ENCODE data around the gene MYH10.

MYH10 gene

DNA sequence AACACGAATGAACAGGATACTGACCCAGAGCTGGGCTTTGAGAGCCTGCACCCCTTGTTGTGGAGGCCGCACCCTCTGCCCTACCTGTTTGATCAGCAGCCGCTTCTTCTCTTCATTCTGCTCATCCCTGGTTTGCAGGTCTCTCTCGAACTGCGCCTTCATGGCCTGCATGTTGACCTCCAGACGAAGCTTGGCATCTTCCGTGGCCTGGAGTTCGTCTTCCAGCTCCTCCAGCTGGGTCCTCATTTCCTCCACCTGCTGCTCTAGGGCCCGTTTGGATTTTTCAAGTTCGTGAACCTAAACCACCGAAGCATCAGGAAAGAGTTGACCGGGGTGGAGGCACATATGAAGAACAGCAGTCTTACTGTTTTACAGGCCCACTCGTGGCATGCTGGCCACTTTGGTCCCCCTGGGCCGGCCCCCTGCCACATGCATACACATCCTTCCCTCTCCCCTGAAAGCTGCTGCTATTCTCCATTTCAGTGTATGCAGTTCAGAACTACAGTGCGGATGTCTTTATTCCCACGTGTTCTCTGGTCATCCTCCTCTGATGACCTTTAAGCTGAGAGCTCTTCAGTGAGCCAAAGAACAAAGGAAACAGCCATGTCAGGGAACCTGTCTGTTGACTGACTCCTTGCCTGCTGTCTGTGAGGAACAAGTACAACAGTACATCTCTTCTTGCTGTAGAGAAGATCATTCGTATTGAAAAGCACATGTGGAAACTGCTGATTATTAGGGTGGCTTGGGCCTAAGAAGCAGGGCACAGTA lies 140.1 kb downstream of the MYH10 start:
- DNase-seq: no peak

DNA sequence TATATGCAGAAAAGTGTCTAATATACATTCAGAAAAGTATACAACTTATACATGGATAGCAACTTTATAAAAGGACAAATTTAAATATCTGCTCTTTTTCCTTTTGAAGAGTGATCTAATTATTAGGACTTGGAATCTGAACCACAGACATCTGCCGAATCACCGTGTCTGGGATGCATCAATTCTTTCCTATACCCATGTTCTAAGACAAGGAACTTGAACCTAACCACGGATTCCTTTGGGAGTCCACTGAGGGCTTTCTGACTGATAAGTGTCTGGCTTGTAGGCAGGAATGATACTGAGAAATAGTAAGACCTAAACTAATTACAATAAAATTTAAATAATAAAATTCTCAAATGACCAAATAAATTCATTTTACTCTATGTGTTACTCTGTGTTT lies 140.7 kb downstream of the MYH10 start:
- no peak for DNase-seq

DNA sequence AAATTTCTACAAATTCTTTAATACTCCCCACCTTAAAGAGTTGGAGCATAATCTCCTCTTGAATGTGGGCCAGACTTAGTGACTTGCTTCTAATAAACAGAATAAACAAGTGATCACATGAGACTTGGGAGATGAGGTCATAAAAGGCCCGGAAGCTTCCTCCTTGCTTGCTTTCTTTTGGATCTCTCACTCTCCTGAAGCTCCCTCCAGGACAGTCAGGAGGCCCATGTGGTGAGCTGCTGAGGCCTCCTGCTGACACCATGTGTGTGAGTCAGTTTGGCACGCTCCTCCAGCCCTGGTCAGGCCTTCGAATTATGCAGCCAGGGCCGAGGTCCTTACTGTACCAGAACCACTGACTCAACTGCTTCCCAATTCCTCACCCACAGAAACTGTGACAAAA lies 141.6 kb downstream of the MYH10 start:
- no peak for DNase-seq

DNA sequence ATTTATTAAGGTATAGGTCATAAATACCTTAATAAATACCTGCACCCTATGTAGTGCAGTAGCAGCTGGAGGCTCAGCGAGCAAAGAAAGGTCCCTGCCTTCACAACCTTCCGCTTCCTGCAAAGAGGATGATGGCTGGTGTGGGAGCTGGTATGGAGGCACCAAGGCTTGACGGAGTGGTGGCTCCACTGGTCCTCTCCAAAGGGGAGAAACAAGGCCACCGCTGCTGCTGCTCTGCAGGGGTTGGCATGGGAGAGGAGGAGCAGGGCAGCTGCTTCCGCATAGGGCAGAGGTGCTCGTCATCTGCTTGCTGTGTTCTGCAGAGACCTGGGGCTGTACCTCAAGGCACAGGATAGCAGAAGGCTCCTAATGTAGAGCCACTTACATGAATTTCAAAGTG lies 142.0 kb downstream of the MYH10 start:
- no peak for DNase-seq

DNA sequence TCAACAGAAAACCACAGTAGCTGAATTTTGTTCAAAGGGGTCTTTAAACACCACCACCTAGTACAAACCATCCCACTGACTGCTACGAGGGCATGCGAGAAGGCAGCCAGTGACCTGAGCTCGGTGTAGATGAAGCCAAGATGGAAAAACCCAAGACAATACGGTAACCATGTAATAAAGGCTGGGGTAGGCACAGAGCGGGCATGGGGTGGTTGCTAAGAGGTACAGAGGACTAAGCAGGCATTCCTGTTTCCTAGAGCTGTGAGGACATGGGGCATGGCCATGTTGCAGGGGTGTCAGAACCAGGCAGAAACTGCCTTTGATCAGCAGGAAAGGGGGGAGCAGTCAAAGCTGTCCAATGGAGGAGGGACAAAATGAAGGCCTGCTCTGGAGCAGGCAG lies 142.8 kb downstream of the MYH10 start:
- DNase-seq: no peak

DNA sequence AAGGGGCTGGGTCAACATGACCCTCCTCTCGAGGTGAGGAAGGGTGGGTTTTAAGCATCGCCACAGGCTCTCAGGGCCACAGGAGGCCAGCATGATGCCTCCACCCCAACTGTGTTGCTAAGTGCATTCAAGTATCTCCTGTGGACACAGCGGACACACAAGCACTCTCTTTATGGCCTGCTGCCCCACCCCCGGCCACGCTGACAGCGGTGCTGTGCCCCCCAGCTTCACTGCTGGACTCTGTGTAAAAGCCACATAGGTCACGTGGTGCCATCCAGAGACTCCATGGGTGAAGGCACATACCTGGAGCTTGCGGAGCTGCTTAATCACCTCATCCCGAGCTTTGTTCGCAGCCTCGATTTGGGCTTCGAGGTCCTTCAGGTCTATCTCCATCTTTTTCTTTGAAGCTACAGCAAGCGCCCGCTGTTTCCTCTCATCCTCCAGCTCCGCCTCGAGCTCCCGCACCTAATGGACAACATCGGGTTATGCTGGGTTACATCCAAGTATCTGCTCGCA lies 143.3 kb downstream of the MYH10 start:
- no peak for DNase-seq

DNA sequence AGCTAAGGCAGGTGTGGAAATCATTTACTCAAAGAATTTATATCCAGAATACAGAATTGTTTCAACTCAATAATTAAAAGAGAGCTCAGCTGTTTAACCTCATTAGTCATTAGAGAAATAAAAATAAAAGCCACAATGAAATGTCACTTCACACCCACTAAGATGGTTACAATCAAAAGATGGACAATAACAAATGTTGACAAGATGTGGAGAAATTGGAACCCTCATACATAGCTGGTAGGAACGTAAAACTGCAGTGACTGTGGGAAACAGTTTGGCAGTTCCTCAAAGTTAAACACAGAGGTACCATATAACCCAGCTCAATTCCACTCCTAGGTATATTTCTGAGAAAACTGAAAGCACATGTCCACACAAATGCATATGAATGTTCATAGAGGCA lies 145.0 kb downstream of the MYH10 start:
- DNase-seq: no peak

DNA sequence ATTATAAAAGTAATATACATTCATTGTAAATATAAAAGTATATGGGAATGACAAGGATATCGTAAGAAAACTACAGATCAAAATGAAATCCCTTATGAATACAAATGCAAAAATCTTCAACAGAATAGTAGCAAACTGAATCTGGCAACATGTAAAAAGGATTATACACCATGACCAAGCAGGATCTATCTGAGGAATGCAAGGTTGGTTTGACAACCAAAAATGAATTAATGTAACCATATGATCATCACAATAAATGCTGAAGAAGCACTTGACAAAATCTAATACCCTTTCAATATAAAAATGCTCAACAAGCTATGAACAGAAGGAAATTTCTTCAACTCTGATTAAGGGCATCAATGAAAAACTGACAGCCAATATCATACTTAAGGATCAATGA lies 146.1 kb downstream of the MYH10 start:
- DNase-seq: no peak

DNA sequence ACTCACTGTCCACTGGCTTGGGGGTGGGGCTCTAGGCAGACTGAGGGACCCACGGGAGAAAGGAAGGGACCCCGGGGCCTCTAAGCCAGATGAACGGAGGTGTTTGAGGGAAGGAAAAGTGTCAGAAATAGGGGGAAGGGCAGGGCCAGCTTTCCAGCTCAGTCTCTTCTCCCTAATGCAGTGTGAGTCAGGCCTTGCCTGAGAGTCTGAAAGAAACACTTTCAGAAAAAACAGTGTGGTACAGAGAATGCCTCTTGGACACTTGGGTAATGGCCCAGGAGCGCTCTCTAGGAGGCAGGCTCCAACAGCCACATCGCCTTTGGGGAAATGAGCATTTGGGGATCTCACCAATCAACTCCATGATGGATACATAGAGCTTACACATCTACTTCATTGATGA lies 148.0 kb downstream of the MYH10 start:
- no peak for DNase-seq

DNA sequence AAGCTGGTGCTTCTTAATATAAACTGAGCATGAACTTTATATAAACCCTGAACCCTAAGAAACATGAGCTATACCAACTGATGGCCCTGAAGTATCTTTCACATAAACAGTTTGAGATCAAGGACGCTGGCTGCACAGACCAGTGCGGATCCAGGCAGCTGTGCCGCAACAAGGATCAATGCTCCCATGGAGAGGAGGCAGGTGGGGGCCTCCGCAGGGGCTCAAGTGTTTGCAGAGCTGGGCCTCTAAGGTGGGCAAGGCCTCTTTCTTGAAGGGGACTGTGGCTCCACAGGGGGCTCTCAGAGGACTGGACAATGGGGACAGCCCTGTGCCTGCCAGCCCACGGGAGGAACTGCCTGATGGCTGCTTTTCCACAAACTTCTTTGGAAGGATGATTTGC lies 148.8 kb downstream of the MYH10 start:
- no peak for DNase-seq

DNA sequence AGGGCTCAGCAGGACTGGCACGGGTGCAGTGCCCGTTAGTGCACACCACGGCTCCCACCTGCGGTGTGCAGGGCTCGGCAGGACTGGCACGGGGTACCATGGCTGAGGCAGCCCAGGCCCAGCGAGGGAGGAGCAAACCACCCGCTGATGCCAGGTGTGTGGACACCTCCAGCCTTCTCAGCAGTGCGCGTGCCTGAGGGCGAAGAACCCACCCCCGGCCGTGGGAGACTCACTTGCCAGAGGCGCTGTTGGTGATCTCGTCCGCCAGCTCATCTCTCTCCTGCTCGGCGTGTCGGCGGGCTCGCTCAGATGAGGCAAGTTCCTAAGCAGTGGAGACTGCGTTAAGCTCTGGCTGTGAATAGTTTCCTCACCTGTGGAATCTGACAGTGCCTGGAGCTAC lies 149.4 kb downstream of the MYH10 start:
- DNase-seq: no peak

DNA sequence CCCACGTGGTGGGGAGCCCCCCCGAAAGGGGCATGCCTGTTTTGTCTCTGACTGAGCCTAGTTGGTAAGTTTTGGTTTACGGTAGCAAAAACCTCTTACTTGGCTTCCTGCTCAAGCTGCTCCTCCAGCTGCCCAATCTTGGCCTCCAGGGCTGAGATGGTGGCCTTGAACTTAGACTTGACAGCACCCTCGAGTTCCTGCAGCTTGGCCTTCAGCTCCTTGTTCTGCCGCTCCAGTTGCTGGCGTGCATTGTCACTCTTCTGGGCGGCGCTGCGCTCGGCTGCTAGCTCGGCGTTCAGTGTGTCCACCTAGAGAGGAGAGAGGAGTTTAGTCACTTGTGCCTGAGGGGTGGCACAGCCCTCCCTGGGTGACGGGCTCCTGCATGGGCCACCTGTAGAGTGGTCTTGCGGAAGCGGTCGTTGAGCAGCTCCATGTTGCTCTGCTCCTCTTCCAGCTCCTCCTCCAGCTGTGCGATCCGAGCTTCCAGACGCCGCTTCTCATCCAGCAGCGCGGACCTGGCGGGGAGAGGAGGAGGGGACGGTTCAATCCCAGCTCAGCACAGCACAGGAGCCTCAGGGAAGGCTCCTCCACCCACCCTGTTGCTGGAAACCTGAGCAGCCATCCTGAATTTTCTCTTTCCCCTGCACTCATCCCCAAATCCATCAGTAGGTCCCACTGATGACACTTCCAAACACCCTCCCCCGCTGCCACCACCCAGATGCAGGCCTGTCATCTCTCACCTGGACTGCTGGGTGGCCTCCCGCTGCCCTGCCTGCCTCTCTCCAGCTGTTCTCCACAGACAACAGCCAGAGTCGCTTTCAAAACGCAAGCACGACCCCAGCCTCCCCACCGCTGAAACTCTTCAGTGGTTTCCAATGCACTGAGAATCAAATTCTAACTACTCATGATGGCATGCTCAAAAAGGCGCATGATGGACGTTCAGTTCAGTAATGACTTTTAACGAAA lies 150.2 kb downstream of the MYH10 start:
- no peak for DNase-seq

DNA sequence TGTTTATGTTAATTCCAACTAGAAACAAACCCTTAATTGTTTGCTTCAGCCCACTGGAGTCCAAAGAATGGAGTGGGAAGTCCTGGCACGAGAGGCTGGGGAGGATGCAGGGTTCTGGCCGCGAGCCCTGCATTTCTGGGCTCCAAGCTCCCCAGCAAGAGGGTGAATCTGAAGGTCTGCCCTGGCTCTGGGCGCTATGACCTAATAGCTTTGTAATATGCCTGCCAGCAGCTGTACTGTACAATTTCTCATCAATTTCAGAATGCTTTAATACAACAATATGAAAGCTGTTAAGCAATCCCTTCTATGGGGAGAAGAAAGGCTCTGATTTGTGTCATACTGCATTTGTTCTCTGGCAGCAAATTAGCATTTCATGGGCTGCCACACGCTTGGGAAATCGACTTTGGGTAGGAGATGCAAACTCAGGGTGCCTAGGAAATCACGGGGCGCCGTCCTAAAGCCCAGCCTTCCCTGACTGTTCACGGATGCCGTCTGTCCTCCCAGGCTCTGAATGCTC lies 151.0 kb downstream of the MYH10 start:
- DNase-seq: no peak

DNA sequence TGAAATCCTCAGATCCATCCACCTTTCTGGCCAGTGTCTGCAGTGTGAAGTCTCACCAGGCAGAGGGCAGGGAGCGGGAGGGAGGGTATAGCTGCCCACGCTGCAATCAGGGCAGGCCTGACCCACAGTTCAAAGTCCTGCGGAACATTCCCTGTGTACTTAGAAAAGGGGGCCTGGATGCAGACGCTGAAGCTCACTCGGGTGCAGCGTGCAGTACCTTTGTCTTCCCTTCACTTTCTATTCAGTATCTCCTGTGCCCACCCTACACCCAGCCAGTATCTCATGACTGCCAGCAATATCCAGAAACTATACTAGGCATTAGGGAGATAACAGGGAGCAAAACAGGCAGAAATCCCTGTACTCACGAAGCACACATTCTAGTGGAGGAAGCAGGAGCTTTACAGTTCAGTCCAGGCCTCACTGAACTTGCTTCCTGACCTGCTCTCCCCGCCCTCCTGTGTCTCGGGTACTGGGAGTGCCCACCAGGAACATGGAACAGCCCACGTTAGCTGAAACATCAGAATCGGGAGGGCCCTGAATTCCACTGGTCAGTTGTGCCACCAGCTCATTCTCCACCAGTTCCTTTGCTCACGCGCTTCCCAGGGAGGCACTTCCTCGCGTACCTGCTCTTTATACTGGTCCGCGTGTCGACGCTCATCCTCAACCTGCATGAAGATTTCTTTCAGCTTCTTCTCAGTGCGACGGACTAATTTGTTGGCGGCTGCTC lies 152.6 kb downstream of the MYH10 start:
- DNase-seq: no peak

DNA sequence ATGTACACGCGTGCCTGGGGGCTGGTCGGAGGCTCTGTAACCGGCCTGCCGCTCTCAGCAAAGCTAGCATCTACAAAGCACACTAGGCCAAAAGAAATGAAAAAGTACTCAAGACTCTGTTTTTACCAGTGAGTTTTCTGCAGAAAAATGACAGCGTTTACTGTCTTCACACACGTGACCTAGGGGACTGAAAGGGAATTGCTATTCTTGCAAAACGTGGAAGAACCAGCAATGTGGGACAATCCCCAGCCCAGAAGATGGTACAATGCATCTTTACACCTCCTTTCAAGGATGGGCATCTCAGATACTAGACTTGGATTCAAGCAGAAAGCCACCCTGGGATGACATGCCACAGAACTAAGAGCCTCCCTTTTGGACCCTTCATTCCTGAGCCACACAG lies 153.4 kb downstream of the MYH10 start:
- no peak for DNase-seq

DNA sequence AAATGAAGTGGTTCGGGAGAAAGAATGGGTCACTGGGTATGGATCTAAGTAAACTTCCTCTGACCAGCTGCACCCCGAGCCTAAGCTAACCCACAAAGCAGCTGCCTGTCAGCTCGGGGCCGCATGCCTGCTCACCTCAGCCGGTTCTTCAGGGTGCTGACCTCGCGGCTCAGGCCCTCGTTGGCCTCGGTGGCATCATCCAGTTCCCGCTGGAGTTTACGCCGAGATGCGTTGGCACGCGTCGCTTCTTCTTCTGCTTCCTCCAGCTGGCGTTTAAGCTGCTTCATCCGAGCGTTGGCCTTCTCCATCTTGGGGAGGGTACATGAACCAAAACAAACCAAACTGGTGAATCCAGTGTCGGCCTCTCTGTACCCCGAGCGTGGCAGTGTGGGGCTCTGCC lies 153.8 kb downstream of the MYH10 start:
- no peak for DNase-seq

DNA sequence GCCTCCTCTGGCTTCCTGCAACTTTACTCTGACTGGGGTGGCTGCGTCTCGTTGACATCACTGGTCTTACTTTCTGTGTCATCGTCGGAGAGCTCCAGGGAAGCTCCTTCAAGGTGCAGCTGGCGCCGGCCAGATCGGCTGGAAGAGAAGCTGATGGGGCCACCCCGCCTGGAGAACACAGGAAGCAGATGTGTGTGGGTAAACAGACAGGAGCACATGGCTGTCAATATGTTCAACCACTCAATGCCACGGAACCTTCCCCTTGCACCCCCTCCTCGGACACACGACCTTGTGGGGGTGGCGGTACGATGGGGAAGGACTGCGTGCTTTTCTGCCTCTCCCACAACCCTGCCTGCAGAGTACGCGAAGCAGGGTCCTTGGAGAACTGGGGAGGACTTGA lies 154.7 kb downstream of the MYH10 start:
- DNase-seq: no peak

DNA sequence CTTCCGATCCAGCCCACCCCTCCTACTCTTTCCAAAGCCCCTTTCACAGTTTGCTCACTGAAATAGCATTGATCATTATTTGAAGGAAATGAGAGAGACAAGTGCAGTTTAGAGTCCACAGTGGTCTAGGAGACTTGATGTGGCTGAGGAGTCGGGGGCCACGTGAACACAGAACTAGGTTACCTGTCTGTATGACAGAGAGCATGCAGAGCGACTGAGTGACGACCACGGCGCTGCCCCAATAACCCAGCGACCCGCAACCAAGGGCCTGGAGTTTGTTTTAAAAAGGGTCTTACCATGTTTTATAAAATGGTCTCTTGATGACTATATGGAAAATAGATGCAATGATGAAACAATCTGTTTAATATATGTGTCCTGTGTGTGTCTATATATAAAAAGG lies 155.3 kb downstream of the MYH10 start:
- DNase-seq: no peak

DNA sequence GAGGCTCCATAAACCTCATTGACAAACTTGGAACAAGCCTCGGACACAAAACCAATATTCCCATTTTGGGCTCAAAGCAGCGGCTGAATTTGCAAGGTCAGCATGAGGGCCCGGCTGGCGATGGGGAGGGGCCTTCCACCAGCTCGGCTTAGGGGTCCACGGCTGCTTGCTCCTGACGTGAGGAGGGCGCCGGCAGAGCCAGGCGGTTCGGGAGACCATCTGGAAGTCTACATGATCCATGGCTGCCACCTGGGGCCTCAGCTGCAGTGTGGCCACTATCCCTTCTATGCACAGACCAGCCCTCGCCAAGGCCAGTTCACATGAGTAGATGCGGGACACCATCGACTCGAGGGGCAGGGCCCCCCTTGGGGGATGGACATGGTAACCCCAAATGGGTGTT lies 155.7 kb downstream of the MYH10 start:
- DNase-seq: no peak

DNA sequence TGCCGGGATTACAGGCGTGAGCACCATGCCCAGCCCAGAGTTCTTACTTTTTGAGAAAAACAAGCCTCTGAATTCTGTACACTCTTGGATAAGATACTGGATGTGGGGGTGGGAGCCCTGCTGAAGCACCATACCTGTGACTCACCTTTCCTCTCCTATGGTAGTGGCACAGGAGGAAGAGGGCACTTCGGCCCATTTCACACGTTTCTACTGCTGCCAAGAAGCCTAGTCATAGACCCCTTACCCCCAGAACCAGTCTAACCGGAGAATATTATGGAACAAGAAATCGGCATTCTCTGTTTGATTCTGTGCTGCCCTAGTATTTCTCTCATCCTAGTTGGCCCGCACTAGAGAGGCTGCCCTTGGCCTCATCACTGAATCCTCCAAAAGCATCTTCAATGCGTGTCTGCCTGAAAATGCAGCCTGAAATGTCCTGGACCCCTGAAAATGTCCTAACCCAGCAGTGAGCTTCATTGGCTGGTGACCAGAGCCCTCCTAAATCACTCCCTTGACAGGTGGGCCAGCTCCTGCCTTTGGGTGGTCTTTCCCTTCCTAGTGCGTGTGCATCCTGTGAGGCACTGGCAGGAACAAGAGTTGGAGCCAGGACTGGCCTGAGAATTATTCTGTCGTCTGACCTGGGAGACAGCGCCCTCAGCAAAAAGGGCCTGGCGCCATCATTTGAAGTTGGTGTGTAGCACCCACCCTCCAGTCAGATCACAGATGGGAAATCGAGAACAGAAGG lies 156.9 kb downstream of the MYH10 start:
- DNase-seq: no peak

DNA sequence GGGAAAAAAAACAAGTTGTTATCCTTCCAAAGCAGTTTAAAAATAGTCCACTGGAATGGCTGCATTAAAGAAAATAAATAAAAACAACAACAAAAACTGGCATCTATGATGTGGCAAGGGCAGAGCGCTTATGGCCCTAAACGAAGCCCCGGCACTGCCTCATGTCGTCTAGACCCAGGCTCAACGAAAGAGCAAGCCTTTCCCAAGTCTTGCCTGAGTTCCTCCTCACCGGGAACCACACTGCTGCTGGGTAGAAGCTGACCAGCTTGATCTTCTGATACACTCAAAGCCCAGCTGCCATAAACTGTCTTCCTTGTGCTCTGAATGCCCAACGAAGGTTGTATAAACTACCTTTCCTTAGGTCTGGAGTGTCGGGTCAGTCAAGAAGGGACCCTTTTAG lies 157.9 kb downstream of the MYH10 start:
- DNase-seq: no peak

DNA sequence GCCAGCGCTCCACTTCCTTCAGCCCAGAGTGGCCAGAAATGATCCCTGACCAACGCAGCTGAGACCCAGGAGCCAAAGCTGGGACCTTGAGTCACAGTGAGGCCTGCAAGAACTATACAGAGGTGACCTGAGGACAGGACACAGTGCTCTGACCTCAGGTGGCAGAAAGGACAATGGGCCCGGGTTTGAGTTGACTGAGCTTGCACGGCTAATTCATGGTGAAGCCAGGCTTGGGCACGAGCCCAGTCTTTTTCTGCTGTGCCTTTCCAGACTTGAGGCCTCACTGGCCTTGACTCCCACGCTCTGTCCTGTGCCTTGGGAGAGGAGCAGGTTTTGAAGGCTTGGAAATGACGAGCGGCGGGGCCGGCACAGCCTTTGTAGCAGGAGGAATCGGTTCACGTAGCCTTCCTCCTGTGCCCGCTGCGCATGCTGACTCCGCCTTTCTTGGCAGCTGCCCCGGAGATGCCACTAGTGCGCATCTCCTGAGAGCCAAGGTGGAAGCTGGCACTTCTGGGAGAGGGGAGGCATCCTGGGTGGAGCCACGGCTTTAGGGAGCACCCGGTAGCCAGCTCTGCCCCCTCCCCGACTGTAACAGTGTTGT lies 160.0 kb downstream of the MYH10 start:
- DNase-seq: no peak
